Activated naive CD4-positive, alpha-beta T cell treated with anti-CD3 and anti-CD28 coated beads, Interleukin-2, amount 50 U/mL, for 16 hours (primary cell): ENCODE results near the gene RNF166.
A peak's percentile ranks its signal among the peaks of the same experiment; 100 is the strongest.

Experiments
- DNase-seq: peaks from one replicate; pipeline ENCODE4 v3.0.0-alpha.2; 2020

RNF166 gene

GRCh38 chr16:88691129-88691813 is 14.9 kb downstream of the RNF166 start:
- DNase-seq: no peak

- DNase-seq: no peak
These were observed 15.7 kb downstream of the RNF166 start for GRCh38 chr16:88690341-88691128.

GRCh38 chr16:88688013-88688778 is 18.0 kb downstream of the RNF166 start:
- DNase-seq: no peak

- DNase-seq: no peak
These were observed 18.6 kb downstream of the RNF166 start for GRCh38 chr16:88687676-88688012.

- DNase-seq: no peak
These were observed 19.0 kb downstream of the RNF166 start for GRCh38 chr16:88687254-88687576.

GRCh38 chr16:88686439-88687253 is 19.6 kb downstream of the RNF166 start, which contains the start of gene SNAI3:
SNAI3 (minus strand) TSS chr16:88686507; CDS start chr16:88686406, 101 bp downstream.
- DNase-seq: peak; percentile 86

GRCh38 chr16:88686062-88686438 is 20.2 kb downstream of the RNF166 start:
- peak; percentile 53 for DNase-seq

GRCh38 chr16:88685156-88686061 is 20.8 kb downstream of the RNF166 start:
- DNase-seq: peak; percentile 80

GRCh38 chr16:88684569-88685155 is 21.5 kb downstream of the RNF166 start:
- DNase-seq: no peak

- DNase-seq: peak; percentile 67
These were observed 24.3 kb downstream of the RNF166 start for GRCh38 chr16:88681709-88682451.

GRCh38 chr16:88681084-88681680 is 25.0 kb downstream of the RNF166 start:
- DNase-seq: peak; percentile 58

- no peak for DNase-seq
These were observed 25.6 kb downstream of the RNF166 start for GRCh38 chr16:88680554-88681083.

- no peak for DNase-seq
These were observed 27.8 kb downstream of the RNF166 start for GRCh38 chr16:88678224-88678979.

- DNase-seq: no peak
These were observed 28.5 kb downstream of the RNF166 start for GRCh38 chr16:88677721-88678120.

GRCh38 chr16:88676502-88677242 is 29.5 kb downstream of the RNF166 start:
- no peak for DNase-seq

GRCh38 chr16:88673716-88674379 is 32.4 kb downstream of the RNF166 start:
- no peak for DNase-seq

GRCh38 chr16:88672776-88673175 is 33.4 kb downstream of the RNF166 start:
- no peak for DNase-seq

GRCh38 chr16:88671806-88672205 is 34.4 kb downstream of the RNF166 start:
- no peak for DNase-seq
